ENCODE measurements around the gene NHP2.

GRCh38 chr5:178108966-178109365, 44.7 kb downstream of the NHP2 start:
- TF ChIP-seq POLR2A (IDR thresholded peaks at IDR 0.05) (no peak), CTCF (IDR thresholded peaks at IDR 0.05) (no peak)

Measured in Peyer's patch (tissue), 4 donors.